ENCODE results near the gene TNS4.
A peak's percentile ranks its signal among the peaks of the same experiment; 100 is the strongest.

TNS4 gene

DNA sequence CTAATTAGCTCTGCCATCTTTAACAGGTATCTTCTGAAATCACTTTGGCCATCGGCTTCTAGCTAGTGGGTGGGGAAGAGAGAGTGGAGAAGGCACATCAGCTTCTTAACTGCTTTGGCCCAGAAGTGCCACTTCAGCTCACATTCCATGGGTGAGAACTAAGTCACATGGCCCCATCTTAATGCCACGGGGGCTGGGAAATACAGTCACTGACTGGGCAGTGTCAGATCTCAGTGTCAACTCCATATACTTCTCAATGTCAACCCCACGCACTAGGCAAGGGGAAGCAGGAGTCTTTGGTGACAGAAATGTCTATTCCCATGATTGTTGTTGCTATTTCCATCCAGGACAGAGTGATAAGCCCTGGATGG lies 34.5 kb upstream of the TNS4 start:
- H3K27ac ChIP-seq (ENCODE audit: low read length), result peak overlapping the region; percentile 81
- no peaks in the 10 kb centered on the region for H3K36me3 ChIP-seq (ENCODE audit: insufficient read depth, low read length)
- DNase-seq (no peak), ATAC-seq (ENCODE audit: insufficient read depth, low read depth) (no peak)
- H3K4me3 ChIP-seq (ENCODE audit: low read depth in 1 of 2, low read length in 2 of 2), result no peak overlapping the region
- peaks cover 92% of the 10 kb centered on the region for H3K4me1 ChIP-seq (ENCODE audit: insufficient read depth, low read length)
- no peak overlapping the region for H3K4me2 ChIP-seq (ENCODE audit: insufficient read depth, low read length)
- TF ChIP-seq, protein P1, sequence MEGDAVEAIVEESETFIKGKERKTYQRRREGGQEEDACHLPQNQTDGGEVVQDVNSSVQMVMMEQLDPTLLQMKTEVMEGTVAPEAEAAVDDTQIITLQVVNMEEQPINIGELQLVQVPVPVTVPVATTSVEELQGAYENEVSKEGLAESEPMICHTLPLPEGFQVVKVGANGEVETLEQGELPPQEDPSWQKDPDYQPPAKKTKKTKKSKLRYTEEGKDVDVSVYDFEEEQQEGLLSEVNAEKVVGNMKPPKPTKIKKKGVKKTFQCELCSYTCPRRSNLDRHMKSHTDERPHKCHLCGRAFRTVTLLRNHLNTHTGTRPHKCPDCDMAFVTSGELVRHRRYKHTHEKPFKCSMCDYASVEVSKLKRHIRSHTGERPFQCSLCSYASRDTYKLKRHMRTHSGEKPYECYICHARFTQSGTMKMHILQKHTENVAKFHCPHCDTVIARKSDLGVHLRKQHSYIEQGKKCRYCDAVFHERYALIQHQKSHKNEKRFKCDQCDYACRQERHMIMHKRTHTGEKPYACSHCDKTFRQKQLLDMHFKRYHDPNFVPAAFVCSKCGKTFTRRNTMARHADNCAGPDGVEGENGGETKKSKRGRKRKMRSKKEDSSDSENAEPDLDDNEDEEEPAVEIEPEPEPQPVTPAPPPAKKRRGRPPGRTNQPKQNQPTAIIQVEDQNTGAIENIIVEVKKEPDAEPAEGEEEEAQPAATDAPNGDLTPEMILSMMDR (IDR thresholded peaks at IDR 0.05; ENCODE audit: borderline replicate concordance, extremely low read depth, low read length, poor library complexity, severe bottlenecking), result no peak
- no peak for TF ChIP-seq EZH2 (IDR thresholded peaks at IDR 0.05; ENCODE audit: borderline replicate concordance, low read depth, low read length, severe bottlenecking)
- H3K27me3 ChIP-seq (ENCODE audit: insufficient read depth, low read length, poor library complexity), result no peaks in the 10 kb centered on the region
- no peaks in the 10 kb centered on the region for H4K20me1 ChIP-seq (ENCODE audit: insufficient read depth, low read length)
- H3K9ac ChIP-seq (ENCODE audit: low read depth, low read length), result 0 out of 2 replicates have a peak overlapping the region, but pooled peaks have one; percentile 4
- H2AFZ ChIP-seq (ENCODE audit: low read depth, low read length), result no peak overlapping the region
- H3K9me3 ChIP-seq (ENCODE audit: insufficient read depth, low read length, severe bottlenecking), result no peaks in the 10 kb centered on the region
- no peaks in the 10 kb centered on the region for H3K79me2 ChIP-seq (ENCODE audit: insufficient read depth, low read length)

DNA sequence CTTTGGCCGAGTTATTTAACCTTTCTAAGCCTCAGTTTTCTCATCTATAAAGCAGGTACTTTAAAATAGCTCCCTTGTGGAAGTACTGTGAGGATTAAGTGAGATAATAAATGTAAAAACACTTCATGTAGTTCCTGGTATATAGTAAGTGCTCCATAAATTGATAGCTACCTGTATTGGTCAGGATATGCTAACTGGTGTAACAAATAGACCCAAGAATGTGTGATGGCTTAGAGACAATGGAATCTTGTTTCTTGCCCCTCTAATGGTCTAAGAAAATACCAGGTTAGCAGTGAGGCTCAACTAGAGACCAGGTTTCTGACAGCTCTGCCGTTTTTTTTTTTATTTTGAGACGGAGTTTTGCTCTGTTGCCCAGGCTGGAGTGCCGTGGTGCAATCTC lies 34.0 kb upstream of the TNS4 start:
- H3K4me1 ChIP-seq (ENCODE audit: insufficient read depth, low read length), result peaks cover 92% of the 10 kb centered on the region
- no peak for TF ChIP-seq EZH2 (IDR thresholded peaks at IDR 0.05; ENCODE audit: borderline replicate concordance, low read depth, low read length, severe bottlenecking)
- TF ChIP-seq, protein P1 (IDR thresholded peaks at IDR 0.05; ENCODE audit: borderline replicate concordance, extremely low read depth, low read length, poor library complexity, severe bottlenecking), result no peak

DNA sequence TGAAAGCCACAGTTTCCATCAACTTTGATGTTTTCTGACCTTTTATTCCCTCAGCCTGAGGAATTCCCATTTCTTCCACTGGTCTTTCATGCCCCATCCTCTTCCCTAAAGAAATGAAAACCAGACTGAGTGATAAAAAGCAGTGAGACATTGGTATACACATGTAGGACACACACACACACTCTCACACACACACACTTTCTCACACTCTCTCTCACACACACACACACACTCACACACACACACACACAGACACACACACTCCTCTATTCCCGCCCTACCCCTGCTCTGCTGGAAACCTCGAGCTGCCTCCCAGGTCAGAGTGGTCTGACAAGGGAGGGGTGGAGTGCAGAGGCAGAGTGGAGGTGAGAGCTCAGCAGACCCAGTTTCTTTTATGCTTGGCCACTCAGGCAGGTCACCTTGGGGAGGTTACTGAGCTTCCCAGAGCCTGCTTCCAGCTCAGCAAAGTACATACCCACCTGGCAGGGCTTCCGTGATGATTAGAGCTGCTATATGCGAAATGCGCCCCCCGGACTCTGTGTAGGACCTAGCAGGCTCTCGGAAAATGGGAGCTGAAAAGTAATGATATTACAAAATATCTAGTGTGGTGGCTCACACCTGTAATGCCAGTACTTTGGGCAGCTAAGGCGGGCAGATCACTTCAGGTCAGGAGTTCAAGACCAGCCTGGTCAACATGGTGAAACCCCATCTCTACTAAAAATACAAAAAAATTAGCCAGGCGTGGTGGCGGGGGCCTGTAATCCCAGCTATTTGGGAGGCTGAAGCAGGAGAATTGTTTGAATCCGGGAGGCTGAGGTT lies 33.2 kb upstream of the TNS4 start:
- no peak for ATAC-seq (ENCODE audit: insufficient read depth, low read depth)
- H3K27ac ChIP-seq (ENCODE audit: low read length), result peak overlapping the region; percentile 89
- H3K27me3 ChIP-seq (ENCODE audit: insufficient read depth, low read length, poor library complexity), result no peaks in the 10 kb centered on the region
- H2AFZ ChIP-seq (ENCODE audit: low read depth, low read length), result no peak overlapping the region
- no peaks in the 10 kb centered on the region for H4K20me1 ChIP-seq (ENCODE audit: insufficient read depth, low read length)
- H3K4me2 ChIP-seq (ENCODE audit: insufficient read depth, low read length), result no peak overlapping the region
- TF ChIP-seq, protein P1 (IDR thresholded peaks at IDR 0.05; ENCODE audit: borderline replicate concordance, extremely low read depth, low read length, poor library complexity, severe bottlenecking), result no peak
- TF ChIP-seq EZH2 (IDR thresholded peaks at IDR 0.05; ENCODE audit: borderline replicate concordance, low read depth, low read length, severe bottlenecking), result no peak
- no peak overlapping the region for H3K4me3 ChIP-seq (ENCODE audit: low read depth in 1 of 2, low read length in 2 of 2)
- peaks cover 84% of the 10 kb centered on the region for H3K4me1 ChIP-seq (ENCODE audit: insufficient read depth, low read length)
- no peak for DNase-seq
- H3K9ac ChIP-seq (ENCODE audit: low read depth, low read length), result peak overlapping the region; percentile 44
- H3K9me3 ChIP-seq (ENCODE audit: insufficient read depth, low read length, severe bottlenecking), result no peaks in the 10 kb centered on the region
- no peaks in the 10 kb centered on the region for H3K36me3 ChIP-seq (ENCODE audit: insufficient read depth, low read length)
- no peaks in the 10 kb centered on the region for H3K79me2 ChIP-seq (ENCODE audit: insufficient read depth, low read length)

More for the DNA sequence above, 34.0 kb upstream of the TNS4 start:
- H3K4me3 ChIP-seq (ENCODE audit: low read depth in 1 of 2, low read length in 2 of 2), result no peak overlapping the region
- H3K79me2 ChIP-seq (ENCODE audit: insufficient read depth, low read length), result no peaks in the 10 kb centered on the region
- ATAC-seq (ENCODE audit: insufficient read depth, low read depth) (no peak), DNase-seq (no peak)
- peak overlapping the region; percentile 81 for H3K27ac ChIP-seq (ENCODE audit: low read length)
- H3K9me3 ChIP-seq (ENCODE audit: insufficient read depth, low read length, severe bottlenecking), result no peaks in the 10 kb centered on the region
- no peak overlapping the region for H2AFZ ChIP-seq (ENCODE audit: low read depth, low read length)
- no peaks in the 10 kb centered on the region for H4K20me1 ChIP-seq (ENCODE audit: insufficient read depth, low read length)
- H3K36me3 ChIP-seq (ENCODE audit: insufficient read depth, low read length), result no peaks in the 10 kb centered on the region
- H3K4me2 ChIP-seq (ENCODE audit: insufficient read depth, low read length), result no peak overlapping the region
- H3K9ac ChIP-seq (ENCODE audit: low read depth, low read length), result no peak overlapping the region
- H3K27me3 ChIP-seq (ENCODE audit: insufficient read depth, low read length, poor library complexity), result no peaks in the 10 kb centered on the region

Data from DND-41 (cell line).